ENCODE results near the gene DDX19B. TPM values are rescaled to one million over a fixed set of nuclear protein-coding genes. Genes with fewer than 3 reads are reported as not detected.
"Not testable (repeated sequence)": the region's sequence is repeated elsewhere in the genome, so short reads cannot be mapped to it uniquely, and the experiment has no call there.

The DDX19B gene
- total RNA-seq, 1 donor from 2014 or later, result 45.2 TPM

DNA sequence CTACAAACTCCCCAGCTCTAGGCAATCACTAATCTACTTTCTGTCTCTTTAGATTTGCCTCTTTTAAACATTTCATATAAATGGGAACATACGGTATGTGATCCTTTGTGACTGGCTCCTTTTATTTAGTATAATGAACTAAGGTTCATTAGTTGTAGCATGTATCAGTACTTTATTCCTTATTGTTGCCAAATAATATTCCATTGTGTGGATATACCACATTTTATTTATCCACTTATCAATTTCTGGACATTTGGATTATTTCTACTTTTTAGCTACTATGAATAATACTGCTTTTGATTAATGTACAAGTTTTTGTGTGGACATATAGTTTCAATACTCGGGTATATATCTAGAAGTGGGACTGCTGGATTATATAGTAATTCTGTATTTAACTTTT is 7.9 kb downstream of the DDX19B start:
- Mint-ChIP-seq H3K27me3 (ENCODE audit: low read depth) (no peaks in the 10 kb centered on the region), H3K4me3 (no peak overlapping the region)

DNA sequence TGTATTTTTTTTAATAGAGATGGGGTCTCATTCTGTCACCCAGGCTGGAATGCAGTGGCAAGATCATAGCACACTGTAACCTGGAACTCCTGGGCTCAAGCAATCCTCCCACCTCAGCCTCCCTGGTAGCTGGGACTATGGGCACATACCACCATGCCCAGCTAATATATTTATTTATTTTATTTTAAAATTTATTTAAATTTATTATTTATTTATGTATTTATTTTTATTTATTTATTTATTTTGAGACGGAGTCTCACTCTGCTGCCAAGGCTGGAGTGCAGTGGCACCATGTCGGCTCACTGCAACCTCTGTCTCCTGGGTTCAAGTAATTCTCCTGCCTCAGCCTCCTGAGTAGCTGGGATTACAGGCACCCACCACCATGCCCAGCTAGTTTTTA is 8.7 kb downstream of the DDX19B start:
- H3K27ac Mint-ChIP-seq (ENCODE audit: unreplicated experiment); H3K9me3 Mint-ChIP-seq; DNase-seq (ENCODE audit: low read depth, low spot score); H3K4me1 Mint-ChIP-seq; H3K36me3 Mint-ChIP-seq (ENCODE audit: low read depth); H3K4me3 Mint-ChIP-seq; H3K27me3 Mint-ChIP-seq (ENCODE audit: low read depth): not testable (repeated sequence)

More for the DNA sequence above, 7.9 kb downstream of the DDX19B start:
- DNase-seq (ENCODE audit: low read depth, low spot score), result no peak
- Mint-ChIP-seq H3K27ac (ENCODE audit: unreplicated experiment) (no peak overlapping the region), H3K9me3 (peaks cover 3% of the 10 kb centered on the region), H3K4me1 (peaks cover 5% of the 10 kb centered on the region), H3K36me3 (ENCODE audit: low read depth) (peaks cover 9% of the 10 kb centered on the region)
- TF ChIP-seq, protein P1, sequence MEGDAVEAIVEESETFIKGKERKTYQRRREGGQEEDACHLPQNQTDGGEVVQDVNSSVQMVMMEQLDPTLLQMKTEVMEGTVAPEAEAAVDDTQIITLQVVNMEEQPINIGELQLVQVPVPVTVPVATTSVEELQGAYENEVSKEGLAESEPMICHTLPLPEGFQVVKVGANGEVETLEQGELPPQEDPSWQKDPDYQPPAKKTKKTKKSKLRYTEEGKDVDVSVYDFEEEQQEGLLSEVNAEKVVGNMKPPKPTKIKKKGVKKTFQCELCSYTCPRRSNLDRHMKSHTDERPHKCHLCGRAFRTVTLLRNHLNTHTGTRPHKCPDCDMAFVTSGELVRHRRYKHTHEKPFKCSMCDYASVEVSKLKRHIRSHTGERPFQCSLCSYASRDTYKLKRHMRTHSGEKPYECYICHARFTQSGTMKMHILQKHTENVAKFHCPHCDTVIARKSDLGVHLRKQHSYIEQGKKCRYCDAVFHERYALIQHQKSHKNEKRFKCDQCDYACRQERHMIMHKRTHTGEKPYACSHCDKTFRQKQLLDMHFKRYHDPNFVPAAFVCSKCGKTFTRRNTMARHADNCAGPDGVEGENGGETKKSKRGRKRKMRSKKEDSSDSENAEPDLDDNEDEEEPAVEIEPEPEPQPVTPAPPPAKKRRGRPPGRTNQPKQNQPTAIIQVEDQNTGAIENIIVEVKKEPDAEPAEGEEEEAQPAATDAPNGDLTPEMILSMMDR (conservative IDR thresholded peaks at IDR 0.05), result no peak

DNA sequence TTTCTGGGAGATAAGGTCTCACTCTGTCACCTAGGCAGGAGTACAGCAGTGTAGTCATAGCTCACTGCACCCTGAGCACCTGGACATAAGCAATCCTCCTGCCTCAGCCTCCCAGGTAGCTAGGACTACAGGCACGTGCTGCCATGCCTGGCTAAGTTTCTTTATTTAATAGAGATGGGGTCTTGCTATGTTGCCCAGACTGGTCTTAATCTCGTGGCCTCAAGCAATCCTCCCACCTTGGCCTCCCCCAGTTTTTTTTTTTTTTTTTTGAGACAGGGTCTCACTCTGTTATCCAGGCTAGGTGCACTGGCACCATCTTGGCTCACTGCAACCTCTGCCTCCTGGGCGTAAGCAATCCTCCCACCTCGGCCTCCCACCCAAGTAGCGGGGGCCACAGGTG is 21.1 kb downstream of the DDX19B start:
- H3K4me1 Mint-ChIP-seq, result no peaks in the 10 kb centered on the region

DNA sequence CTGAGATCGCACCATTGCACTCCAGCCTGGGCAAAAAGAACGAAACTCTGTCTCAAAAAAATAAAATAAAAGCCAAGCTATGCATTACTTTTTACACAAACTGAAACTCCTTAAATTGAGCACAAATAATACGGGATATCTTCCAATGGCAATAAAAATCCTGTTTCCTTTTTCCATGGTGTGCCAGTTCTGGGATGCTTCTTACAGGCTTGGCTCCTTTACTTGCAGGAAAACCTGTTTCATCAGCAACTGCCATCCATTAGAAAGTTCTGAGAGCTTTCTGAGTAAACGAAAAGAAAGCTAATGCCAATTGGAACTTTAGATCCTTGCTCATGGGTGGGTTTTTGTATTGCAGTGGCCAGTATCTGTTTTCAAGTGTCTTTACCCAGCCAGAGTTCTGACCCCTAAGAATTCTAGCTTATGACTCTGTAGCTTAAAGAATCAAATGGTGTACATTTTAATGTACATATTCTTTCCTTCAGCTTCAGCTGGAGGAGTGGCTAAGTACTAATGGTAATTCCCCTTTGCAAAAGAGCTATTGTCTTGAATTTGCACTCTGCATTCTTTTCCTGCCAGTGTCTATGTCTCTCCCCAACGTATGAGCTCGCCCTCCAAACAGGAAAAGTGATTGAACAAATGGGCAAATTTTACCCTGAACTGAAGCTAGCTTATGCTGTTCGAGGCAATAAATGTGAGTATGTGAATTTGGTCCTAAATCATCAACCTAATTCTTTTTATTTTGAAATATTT is 26.2 kb downstream of the DDX19B start:
- no peak overlapping the region for H3K27ac Mint-ChIP-seq (ENCODE audit: unreplicated experiment)
- no peaks in the 10 kb centered on the region for H3K27me3 Mint-ChIP-seq (ENCODE audit: low read depth)

More for the DNA sequence above, 21.1 kb downstream of the DDX19B start:
- DNase-seq (ENCODE audit: low read depth, low spot score), result no peak
- H3K4me3 Mint-ChIP-seq, result no peak overlapping the region
- TF ChIP-seq, protein P1 (conservative IDR thresholded peaks at IDR 0.05), result no peak
- no peaks in the 10 kb centered on the region for H3K36me3 Mint-ChIP-seq (ENCODE audit: low read depth)
- H3K27ac Mint-ChIP-seq (ENCODE audit: unreplicated experiment), result no peak overlapping the region
- H3K27me3 Mint-ChIP-seq (ENCODE audit: low read depth), result no peaks in the 10 kb centered on the region
- no peaks in the 10 kb centered on the region for H3K9me3 Mint-ChIP-seq

DNA sequence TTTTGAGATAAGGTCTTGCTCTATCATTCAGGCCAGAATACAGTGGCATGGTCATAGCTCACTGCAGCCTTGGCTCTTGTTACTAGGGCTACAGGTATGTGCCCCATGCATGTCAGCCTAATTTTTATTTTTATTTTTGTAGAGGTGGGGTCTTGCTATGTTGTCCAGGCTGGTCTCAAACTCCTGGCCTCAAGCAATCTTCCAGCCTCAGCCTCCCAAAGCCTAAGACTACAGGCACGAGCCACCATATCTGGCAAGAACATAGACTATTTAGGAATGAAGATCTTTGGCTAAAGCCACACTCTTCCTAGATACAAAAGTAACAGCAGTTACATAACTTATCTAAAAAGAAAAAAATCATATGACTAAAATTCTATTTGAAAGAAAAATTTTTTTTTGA is 32.1 kb downstream of the DDX19B start:
- Mint-ChIP-seq H3K9me3 (no peaks in the 10 kb centered on the region), H3K27me3 (ENCODE audit: low read depth) (no peaks in the 10 kb centered on the region), H3K36me3 (ENCODE audit: low read depth) (peaks cover 11% of the 10 kb centered on the region), H3K4me3 (no peak overlapping the region), H3K27ac (ENCODE audit: unreplicated experiment) (no peak overlapping the region), H3K4me1 (peaks cover 5% of the 10 kb centered on the region)
- no peak for DNase-seq (ENCODE audit: low read depth, low spot score)
- TF ChIP-seq, protein P1 (conservative IDR thresholded peaks at IDR 0.05), result no peak

More for the DNA sequence above, 26.2 kb downstream of the DDX19B start:
- Mint-ChIP-seq H3K9me3 (no peaks in the 10 kb centered on the region), H3K4me3 (no peak overlapping the region), H3K36me3 (ENCODE audit: low read depth) (peaks cover 3% of the 10 kb centered on the region), H3K4me1 (no peaks in the 10 kb centered on the region)
- DNase-seq (ENCODE audit: low read depth, low spot score), result no peak
- TF ChIP-seq, protein P1 (conservative IDR thresholded peaks at IDR 0.05), result no peak

DNA sequence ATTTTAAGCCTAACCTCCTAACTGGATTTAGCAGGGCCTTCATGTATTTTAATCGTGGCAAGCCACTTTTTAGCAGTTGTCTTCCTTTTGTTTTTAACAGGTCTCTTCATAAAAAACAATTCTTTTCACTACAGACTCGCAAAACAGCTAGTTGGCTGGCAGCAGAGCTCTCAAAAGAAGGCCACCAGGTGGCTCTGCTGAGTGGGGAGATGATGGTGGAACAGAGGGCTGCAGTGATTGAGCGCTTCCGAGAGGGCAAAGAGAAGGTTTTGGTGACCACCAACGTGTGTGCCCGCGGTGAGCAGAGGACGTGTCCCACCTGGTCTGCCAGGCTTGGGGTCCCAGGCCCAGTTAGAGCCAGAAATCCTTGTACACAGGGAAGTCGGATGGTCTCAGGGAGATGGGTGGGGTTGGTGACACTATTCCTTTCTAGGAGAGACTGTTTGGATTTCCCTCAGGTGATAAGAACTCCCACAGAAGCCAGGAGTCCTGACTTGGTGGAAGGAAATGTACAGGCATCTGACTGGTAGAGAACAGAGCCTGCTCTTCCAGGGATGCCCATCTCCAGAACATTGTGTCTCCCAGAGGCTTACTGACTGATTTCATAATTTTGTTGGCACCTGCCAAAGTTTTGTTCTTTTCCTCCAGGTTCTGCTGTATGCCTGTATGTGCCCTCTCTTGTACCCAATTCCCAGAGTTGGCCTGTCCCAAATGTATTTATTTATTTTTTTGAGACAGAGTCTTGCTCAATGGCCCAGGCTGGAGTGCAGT is 32.8 kb downstream of the DDX19B start:
- peak; percentile 4 for DNase-seq (ENCODE audit: low read depth, low spot score)
- H3K27me3 Mint-ChIP-seq (ENCODE audit: low read depth), result no peaks in the 10 kb centered on the region
- TF ChIP-seq, protein P1 (conservative IDR thresholded peaks at IDR 0.05), result peak; percentile 61
- H3K36me3 Mint-ChIP-seq (ENCODE audit: low read depth), result peaks cover 13% of the 10 kb centered on the region
- H3K4me1 Mint-ChIP-seq, result peaks cover 5% of the 10 kb centered on the region
- H3K27ac Mint-ChIP-seq (ENCODE audit: unreplicated experiment), result peak overlapping the region; percentile 67
- no peaks in the 10 kb centered on the region for H3K9me3 Mint-ChIP-seq
- no peak overlapping the region for H3K4me3 Mint-ChIP-seq

DNA sequence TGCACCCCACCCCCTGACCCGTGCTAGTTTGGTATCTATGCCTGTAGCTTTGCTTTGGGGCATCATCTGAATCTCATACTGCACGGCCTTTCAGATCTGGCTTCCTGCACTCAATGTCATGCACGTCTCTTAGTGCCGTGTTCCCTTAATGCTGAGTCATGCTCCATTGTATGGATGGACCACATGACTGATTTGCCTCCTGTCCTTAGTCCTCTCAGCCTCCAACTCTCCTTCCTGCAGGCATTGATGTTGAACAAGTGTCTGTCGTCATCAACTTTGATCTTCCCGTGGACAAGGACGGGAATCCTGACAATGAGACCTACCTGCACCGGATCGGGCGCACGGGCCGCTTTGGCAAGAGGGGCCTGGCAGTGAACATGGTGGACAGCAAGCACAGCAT is 33.7 kb downstream of the DDX19B start:
- H3K27me3 Mint-ChIP-seq (ENCODE audit: low read depth); H3K9me3 Mint-ChIP-seq; H3K4me3 Mint-ChIP-seq; DNase-seq (ENCODE audit: low read depth, low spot score); H3K4me1 Mint-ChIP-seq: not testable (repeated sequence)
- Mint-ChIP-seq H3K36me3 (ENCODE audit: low read depth) (peaks cover 13% of the 10 kb centered on the region), H3K27ac (ENCODE audit: unreplicated experiment) (peak overlapping the region; percentile 95)
